ENCODE measurements around the gene TBX4.
"Not testable (repeated sequence)": the region's sequence is repeated elsewhere in the genome, so short reads cannot be mapped to it uniquely, and the experiment has no call there.

Gene TBX4

GRCh38 chr17:61486135-61487120 is 34.2 kb downstream of the TBX4 start:
- DNase-seq = no peak

- DNase-seq = no peak
These were observed 35.2 kb downstream of the TBX4 start for GRCh38 chr17:61487161-61487988.

GRCh38 chr17:61487989-61488595 is 35.9 kb downstream of the TBX4 start:
- no peak for DNase-seq

- no peak for DNase-seq
These were observed 36.9 kb downstream of the TBX4 start for GRCh38 chr17:61488878-61489718.

- DNase-seq = no peak
These were observed 37.7 kb downstream of the TBX4 start for GRCh38 chr17:61489719-61490490.

GRCh38 chr17:61490540-61490975 is 38.3 kb downstream of the TBX4 start:
- no peak for DNase-seq

GRCh38 chr17:61491981-61492380 is 39.8 kb downstream of the TBX4 start:
- no peak for DNase-seq

- no peak for DNase-seq
These were observed 40.7 kb downstream of the TBX4 start for GRCh38 chr17:61492759-61493526.

- DNase-seq = not testable (repeated sequence)
These were observed 41.7 kb downstream of the TBX4 start for GRCh38 chr17:61493830-61494324.

GRCh38 chr17:61494325-61495160 is 42.3 kb downstream of the TBX4 start:
- DNase-seq = no peak

GRCh38 chr17:61495161-61495857 is 43.1 kb downstream of the TBX4 start:
- peak; percentile 15 for DNase-seq

- no peak for DNase-seq
These were observed 44.1 kb downstream of the TBX4 start for GRCh38 chr17:61496174-61496956.

- no peak for DNase-seq
These were observed 44.9 kb downstream of the TBX4 start for GRCh38 chr17:61496957-61497653.

- DNase-seq = no peak
These were observed 46.1 kb downstream of the TBX4 start for GRCh38 chr17:61498042-61498994.

GRCh38 chr17:61499632-61500031 is 47.4 kb downstream of the TBX4 start:
- DNase-seq = no peak

- no peak for DNase-seq
These were observed 48.1 kb downstream of the TBX4 start for GRCh38 chr17:61500287-61500686.
